ENCODE measurements around the gene LRBA. TPM values are rescaled to one million over a fixed set of nuclear protein-coding genes. Genes with fewer than 3 reads are reported as not detected.

Gene LRBA
- total RNA-seq, 1 donor from 2014 or later = 16.9 TPM

DNA sequence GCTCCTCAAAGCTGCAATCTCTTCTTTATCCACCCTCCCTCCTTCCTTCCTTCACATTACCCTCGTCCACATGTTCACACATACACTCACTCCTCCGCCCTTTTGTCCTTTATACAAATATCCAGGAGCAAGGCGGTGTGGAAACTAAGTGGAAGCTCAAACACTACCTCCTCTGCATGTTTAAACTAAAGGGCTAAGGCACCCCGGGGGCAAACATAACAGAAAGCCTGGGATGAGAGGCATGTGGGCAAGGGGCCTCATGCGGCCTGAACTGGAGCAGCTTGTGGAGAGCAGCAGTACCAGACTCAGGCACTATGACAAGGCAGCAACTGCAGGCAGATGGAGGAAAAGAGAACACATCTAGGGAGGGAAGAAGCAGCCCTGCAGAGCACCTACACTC lies 423.7 kb downstream of the LRBA start:
- intact Hi-C loops (cut with DNase I) = no loop called here
- DNase-seq (ENCODE audit: missing footprints) = no peak

DNA sequence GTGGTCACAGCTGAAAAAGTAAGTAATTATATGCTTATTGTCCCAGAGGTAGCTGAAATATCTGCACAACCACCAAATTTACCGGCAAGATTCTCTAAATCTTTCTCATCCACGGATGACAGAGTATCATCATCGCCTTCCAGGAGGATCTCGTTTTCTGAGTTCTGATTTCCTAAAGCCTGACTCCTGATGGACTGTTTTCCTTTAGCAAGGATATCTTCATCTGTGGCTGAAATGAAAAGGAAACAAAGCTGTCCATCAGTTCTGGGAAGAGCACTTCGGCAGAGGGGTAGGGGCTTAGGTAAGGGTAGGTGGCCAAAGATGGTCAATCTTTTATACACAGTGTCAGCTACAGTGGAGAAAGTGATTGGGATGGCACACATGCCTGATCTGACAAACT lies 424.5 kb downstream of the LRBA start:
- ATAC-seq (no peak), DNase-seq (ENCODE audit: missing footprints) (no peak)
- intact Hi-C loops (cut with DNase I) = no loop called here

More for the DNA sequence above, 423.7 kb downstream of the LRBA start:
- ATAC-seq = no peak

DNA sequence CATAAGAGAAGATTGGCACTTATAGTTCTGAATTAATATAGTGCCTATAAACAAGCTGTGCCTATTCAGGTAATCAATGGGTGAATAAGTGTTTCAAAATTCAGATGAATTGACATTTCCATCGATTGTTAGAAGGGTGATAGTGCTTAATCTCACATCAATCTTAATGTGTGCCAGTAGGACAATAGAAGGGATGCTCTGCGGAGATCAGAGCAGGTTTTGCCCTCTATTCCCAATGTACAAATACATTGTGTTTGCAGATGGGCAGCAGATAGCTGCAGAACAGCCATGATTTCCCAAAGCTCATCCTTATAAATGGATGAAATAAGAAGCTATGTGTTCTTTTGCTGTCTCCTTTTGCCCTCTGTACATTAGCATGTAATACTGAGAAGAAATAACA lies 425.9 kb downstream of the LRBA start:
- intact Hi-C loops (cut with DNase I) = loop anchor here (10.0 kb wide), 1 partner anchor 74 kb away; no protein-coding TSS in a partner anchor
- no peak for DNase-seq (ENCODE audit: missing footprints)
- no peak for ATAC-seq

DNA sequence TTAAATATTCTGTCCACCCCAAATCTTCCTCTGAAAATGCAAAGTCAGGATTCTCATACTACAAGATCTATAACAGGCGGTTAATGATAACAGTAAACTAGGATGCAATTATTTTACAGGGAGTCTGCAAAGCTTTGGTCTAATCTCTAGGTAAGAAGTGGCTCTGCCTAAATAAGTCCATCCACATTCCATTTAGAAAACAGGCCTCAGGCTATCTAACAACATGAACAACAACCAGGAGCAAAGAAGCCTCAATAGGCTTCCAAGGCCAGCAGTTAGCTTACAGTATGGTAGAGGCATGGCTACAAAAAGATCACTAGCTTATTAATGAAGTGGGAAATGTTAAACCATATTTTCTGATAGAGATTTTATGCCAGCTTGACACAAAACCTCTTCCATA lies 426.8 kb downstream of the LRBA start:
- DNase-seq (ENCODE audit: missing footprints) = no peak
- intact Hi-C loops (cut with DNase I) = loop anchor here (10.0 kb wide), 1 partner anchor 74 kb away; no protein-coding TSS in a partner anchor
- ATAC-seq = no peak

DNA sequence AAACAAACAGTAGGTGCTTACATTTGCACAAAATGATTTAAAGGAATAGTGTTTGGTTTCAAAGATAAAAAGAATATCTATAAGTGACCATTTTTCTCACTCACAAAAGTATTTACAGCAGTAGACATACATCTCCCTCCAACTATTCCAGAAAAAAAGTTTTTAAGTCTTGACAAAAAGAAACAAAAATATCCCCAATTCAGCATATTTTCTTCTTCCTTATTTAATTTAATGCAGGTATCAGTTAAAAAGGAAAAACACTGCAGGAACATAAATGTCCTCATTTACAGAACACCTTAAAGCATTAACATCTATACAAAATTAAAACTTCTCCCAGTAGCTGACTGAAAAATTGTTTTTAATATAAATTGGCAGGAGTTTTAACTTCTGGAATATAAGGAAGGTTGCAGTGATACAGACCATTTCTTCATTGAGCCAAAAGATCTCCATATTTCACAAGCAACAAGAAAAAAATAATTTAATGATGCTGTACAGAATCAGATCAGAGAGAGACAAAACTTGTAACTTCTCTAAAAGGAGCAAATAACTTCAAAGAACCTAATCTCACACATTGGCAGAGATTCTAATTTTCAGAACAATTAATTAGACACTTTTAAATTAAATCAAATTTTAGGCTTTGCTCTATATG lies 428.8 kb downstream of the LRBA start:
- DNase-seq (ENCODE audit: missing footprints) (no peak), ATAC-seq (no peak)
- intact Hi-C loops (cut with DNase I) = loop anchor here (10.0 kb wide), 1 partner anchor 71 kb away; no protein-coding TSS in a partner anchor

DNA sequence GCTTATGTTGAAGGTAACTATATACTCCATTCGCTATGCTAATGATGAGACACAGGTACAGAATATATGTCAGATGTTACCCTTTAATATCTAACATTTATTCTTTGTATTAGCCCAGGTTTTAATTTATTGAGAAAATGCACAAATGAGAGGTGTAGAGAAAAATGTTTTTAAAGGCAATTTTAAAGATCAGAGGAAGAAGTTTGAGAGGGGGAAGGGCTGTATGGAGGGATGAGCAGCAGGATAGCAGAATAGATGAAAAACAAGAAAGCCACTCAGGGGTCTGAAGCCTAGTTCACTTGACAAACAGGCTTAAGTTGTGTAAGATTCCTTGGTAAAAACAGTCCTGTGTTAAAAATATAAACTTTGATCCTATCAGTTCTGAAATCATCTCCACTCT lies 429.5 kb downstream of the LRBA start:
- DNase-seq (ENCODE audit: missing footprints) = no peak
- ATAC-seq = no peak
- intact Hi-C loops (cut with DNase I) = loop anchor here (10.0 kb wide), 1 partner anchor 71 kb away; no protein-coding TSS in a partner anchor

- intact Hi-C loops (cut with DNase I) = loop anchor here (10.0 kb wide), 1 partner anchor 70 kb away; no protein-coding TSS in a partner anchor
- DNase-seq (ENCODE audit: missing footprints) = no peak
- ATAC-seq = no peak
Observed at GRCh38 chr4:150584111-150584915, 430.8 kb downstream of the LRBA start.

GRCh38 chr4:150583287-150584110 lies 431.6 kb downstream of the LRBA start:
- peak; percentile 68 for ATAC-seq

DNA sequence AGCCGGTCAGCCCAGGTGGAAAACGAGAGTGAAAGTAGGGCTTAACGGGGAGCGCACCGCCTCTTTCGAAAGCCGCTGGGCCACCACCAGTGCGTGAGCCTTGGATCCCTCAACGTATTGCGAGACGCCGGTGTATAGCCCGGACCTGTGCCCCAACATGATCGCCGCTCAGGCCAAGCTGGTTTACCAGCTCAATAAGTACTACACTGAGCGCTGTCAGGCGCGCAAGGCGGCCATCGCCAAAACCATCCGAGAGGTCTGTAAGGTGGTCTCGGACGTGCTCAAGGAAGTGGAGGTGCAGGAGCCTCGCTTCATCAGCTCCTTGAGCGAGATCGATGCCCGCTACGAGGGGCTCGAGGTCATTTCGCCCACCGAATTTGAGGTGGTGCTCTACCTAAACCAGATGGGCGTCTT lies 432.2 kb downstream of the LRBA start:
- DNase-seq (ENCODE audit: missing footprints) (peak; percentile 68), ATAC-seq (no peak)
- intact Hi-C loops (cut with DNase I) = loop anchor here (10.0 kb wide), 1 partner anchor 68 kb away; no protein-coding TSS in a partner anchor

More at GRCh38 chr4:150583287-150584110, 431.6 kb downstream of the LRBA start:
- intact Hi-C loops (cut with DNase I) = loop anchor here (10.0 kb wide), 1 partner anchor 69 kb away; no protein-coding TSS in a partner anchor
- DNase-seq (ENCODE audit: missing footprints) = peak; percentile 63

- DNase-seq (ENCODE audit: missing footprints) (no peak), ATAC-seq (no peak)
- intact Hi-C loops (cut with DNase I) = loop anchor here (10.0 kb wide), 1 partner anchor 68 kb away; no protein-coding TSS in a partner anchor
Observed at GRCh38 chr4:150582146-150582872, 432.8 kb downstream of the LRBA start, which contains the start of gene MAB21L2. MAB21L2 (plus strand) TSS chr4:150582151; CDS start chr4:150583030, 879 bp downstream.

DNA sequence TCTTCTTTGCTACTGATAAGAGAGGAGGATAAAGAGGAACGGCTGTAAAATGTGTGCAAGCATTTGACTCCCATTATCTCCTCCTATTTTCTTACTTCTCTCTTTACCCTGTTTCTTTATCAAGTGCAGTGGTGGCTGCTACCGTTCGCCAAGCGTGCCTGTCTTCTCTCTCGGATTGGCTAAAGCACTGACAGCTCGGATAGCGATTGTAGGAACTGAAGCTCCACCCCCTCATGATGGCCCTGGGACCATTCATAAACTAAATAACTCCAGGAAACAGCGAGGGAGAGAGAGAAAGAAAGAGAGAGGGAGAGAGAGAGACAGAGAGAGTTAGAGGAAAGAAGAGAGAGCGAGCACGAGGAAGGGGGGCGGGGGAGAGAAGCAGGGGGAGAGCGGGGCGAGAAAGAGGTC lies 433.4 kb downstream of the LRBA start:
- DNase-seq (ENCODE audit: missing footprints) = peak; percentile 40
- intact Hi-C loops (cut with DNase I) = loop anchor here (10.0 kb wide), 1 partner anchor 67 kb away; no protein-coding TSS in a partner anchor
- peak; percentile 49 for ATAC-seq

- no peak for DNase-seq (ENCODE audit: missing footprints)
- intact Hi-C loops (cut with DNase I) = loop anchor here (10.0 kb wide), 1 partner anchor 66 kb away; no protein-coding TSS in a partner anchor
- no peak for ATAC-seq
Observed at GRCh38 chr4:150581056-150581605, 434.0 kb downstream of the LRBA start.

DNA sequence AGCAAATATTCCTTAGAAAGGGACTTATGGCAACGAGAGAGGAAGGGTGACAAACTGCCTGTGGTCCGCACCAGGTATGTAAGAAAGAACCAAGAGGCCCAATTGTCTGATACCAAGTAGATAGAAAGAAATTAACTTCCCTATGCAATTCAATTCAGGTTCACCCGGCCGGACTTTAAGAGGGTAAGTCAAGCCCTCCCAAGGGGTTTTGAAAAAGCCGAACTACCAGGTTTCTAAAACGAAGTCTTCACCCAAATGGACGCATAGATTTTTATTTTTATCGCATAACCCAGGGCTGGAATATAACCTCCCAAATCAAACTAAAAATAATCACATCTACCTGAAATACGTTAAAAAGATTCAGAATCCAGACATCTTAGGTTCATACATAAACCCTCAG lies 434.8 kb downstream of the LRBA start:
- ATAC-seq (no peak), DNase-seq (ENCODE audit: missing footprints) (no peak)
- intact Hi-C loops (cut with DNase I) = loop anchor here (10.0 kb wide), 1 partner anchor 66 kb away; no protein-coding TSS in a partner anchor

DNA sequence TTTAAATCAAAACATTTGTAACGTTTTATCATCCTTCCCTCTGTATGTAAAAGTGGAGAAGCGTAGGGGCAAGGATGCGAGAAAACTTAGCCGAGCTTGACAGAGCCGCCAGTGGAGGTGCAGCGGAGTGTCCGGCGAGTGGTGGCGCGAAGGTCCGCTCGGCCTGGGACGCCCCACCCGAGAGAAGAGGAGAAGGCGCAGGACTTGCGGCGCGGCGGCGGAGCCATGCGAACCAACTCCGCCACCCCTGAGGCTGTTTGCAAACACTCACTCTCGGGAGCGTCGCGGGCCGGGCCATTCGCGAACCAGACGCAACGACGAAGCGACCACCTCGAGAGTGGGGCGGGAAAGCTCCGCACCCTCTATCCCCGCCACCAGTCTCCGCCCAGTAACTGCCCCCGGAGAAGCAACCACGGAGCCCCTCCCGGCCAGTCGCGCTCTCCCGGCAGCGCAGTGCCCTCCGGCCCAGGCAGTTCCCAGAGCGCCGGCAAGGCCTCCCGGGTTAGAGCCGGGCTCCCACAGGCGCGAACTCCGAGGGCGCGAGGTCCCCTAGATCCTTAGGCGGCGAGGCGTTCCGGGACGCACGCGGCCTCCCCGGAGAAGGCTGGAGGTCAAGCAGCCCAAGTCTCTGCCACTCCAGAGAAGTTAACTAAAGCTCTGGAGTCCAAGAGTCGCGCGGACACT lies 435.4 kb downstream of the LRBA start:
- intact Hi-C loops (cut with DNase I) = loop anchor here (10.0 kb wide), 1 partner anchor 65 kb away; no protein-coding TSS in a partner anchor
- ATAC-seq (peak; percentile 55), DNase-seq (ENCODE audit: missing footprints) (peak; percentile 65)

DNA sequence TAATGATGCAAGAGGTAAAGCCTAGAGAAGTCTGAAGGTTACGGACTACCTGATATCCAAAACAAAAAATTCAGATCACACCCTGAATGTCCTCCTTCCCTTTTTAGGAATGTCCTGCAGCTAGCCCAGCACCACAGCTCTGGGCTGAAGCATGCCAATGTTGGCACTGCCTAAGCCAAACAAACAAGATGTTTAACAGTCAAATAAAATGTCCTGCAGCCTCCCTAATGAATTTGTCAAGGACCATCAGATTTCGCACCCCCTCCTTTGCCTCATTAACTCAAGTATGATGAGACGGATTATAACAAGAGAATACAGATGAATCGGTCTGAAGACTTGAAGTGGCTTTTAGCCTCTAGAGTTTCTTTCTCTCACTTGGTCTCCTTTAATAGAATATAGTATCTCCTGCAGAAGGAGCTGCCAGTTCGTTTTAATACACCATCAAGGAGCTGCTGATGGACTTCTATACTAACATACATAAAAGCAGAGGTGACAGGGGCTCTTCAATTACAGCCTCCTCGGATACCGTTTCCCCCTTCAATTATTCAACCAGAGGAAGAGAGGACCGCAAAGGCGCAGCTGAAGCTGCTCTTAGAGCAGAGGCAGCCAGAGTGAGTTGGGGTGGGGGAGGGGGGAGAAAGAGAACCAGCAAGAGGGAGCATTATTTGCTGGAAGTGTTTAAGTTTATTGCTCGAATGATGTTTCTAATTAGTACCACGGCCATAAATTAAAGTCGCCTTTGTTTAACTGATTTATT lies 436.2 kb downstream of the LRBA start:
- intact Hi-C loops (cut with DNase I) = no loop called here
- DNase-seq (ENCODE audit: missing footprints) = no peak

DNA sequence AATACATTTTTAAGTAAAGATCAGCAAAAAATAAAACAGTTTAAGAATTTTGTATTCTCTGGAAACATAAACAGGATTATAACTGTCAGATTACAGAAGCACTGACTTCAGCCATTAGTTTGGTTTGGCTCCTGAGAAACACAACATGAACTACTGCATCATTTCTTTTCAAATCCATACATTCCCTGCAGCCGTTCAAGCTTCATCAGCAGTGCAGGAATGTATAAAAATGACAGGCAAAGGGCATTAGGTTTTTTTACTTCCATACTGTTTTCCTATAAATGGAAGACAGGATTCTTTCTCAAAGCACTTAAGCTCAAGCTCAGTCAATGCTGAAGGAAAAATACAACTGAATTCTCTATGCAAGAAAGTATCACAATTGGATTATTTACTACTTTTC lies 437.3 kb downstream of the LRBA start:
- intact Hi-C loops (cut with DNase I) = no loop called here
- ATAC-seq = no peak
- DNase-seq (ENCODE audit: missing footprints) = no peak

More for the DNA sequence above, 436.2 kb downstream of the LRBA start:
- ATAC-seq = no peak
